Measurements from ENCODE around the gene DYNC2LI1.

DYNC2LI1 gene

DNA sequence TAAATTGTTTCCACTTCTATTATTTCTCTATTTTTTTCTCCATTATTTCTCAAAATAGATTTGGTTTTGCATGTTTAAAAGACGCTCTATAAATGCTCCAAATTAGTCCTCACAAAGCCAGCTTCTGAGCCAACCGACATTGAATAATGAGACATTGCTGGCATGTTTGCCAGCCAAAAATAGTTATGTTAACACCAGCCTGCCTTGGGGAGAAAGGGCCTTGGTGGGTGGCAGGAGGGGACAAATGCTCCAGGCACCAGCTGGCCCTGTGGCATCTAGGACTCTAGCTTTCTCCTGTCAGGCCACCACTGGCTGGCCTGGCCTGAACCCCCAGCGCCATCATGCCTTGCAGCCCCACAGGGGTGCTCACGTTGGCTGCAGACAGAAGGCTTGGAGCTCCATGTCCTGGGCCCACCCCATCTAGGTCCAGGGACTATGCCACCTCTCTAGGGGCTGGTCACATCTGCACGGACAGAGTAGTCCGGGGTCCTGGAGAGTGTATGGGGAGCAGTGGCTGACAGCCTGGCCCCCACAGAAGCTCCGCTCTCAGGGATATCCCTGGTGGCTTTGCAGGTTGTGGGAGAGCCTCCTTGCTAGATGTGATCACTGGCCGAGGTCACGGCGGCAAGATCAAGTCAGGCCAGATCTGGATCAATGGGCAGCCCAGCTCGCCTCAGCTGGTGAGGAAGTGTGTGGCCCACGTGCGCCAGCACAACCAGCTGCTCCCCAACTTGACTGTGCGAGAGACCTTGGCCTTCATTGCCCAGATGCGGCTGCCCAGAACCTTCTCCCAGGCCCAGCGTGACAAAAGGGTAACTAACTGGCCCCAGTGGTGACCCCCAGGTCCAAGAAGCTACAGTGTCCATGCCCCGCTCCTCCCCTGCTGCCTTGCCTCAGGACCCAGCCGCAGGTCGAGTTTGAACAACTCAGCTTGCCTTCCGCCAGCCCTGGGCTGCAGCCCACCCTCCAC is 77.5 kb downstream of the DYNC2LI1 start:
- no peak for DNase-seq

DNA sequence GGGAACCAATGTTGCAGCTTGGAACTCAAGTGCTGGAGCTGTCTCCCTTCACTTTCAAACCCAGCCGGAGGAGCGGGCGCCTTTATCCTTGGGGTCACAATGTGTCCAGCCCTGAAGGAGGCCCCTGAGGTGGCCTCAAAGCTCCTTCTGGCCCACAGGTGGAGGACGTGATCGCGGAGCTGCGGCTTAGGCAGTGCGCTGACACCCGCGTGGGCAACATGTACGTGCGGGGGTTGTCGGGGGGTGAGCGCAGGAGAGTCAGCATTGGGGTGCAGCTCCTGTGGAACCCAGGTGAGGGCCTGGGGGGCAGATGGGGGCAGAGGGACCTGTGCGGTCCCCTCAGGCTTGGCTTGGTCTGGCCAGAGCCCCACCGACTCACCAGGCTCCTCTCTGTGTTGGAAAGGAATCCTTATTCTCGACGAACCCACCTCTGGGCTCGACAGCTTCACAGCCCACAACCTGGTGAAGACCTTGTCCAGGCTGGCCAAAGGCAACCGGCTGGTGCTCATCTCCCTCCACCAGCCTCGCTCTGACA is 78.4 kb downstream of the DYNC2LI1 start:
- no peak for DNase-seq

DNA sequence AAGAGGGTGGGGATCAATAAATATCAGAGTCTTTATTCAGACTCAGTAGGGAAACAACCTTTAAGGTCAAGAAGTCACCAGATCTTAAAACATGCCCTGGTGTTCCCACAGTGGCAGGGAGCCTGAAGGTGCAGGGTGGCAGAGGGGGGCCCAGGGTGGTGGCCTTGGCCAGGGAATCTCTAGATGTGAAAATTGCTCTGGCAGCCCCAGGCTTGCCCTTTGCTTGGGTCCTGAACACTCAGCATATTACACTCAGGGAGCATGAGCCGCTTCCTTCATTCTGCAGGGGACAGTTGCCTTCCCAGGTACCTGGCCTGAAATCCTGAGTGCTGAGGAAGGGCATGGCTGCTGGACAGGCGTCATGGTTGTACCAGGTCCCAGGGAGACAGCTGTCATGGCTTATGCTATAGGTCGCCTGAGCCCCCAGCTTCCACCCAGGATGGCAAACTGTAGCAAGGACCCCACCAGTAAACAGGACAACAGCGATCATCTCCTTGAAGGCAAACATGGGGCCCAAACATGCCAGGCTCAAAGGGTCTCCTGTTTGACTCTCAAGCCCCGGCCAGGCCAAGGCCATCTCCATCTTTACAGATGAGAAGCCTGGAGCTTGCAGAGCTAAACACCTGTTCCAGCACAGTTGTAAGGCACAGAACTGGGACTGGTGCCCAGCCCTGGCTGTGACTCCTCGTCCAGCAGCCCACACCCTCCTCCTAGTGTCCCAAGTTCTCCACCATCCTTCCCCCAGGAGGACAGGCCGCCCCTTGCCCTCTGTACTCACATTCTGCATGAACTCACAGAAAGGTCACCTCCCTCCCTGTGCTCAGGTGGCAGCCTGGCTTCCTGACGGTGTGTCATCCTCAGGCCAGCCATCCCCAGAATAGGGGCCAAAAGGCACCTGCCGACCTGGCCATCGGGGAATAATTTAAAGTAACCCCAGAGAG is 79.6 kb downstream of the DYNC2LI1 start:
- DNase-seq = no peak

GRCh38 chr2:43854671-43855070 is 80.8 kb downstream of the DYNC2LI1 start:
- no peak for DNase-seq

- no peak for DNase-seq
Measured at GRCh38 chr2:43855292-43855691, 81.5 kb downstream of the DYNC2LI1 start.

Data from NCI-H1105 treated with DMSO at 0.1 percent for 48 hours (cell line).